ENCODE data around the gene ACTN3.

DNA sequence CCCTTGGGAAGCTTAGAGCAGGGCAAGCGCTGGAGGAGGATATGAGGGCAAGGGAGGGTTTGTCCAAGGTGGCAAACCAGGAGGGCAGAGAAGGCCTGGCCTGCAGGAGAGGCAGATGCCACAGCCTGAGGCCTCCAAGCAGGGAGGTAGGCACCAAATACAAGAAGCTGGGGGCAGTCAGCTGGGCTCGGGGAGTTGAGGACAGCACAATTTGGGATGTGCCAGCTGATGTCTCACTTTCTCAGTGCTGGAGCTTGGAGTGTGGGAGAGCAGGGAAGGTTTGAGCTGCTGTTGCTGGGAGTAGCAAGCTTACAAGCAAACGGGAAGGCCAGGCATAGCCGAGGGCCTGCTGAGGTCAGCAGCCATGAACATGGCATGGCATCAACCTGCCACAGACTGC, 4.8 kb upstream of the ACTN3 start:
- TF ChIP-seq, protein P1, sequence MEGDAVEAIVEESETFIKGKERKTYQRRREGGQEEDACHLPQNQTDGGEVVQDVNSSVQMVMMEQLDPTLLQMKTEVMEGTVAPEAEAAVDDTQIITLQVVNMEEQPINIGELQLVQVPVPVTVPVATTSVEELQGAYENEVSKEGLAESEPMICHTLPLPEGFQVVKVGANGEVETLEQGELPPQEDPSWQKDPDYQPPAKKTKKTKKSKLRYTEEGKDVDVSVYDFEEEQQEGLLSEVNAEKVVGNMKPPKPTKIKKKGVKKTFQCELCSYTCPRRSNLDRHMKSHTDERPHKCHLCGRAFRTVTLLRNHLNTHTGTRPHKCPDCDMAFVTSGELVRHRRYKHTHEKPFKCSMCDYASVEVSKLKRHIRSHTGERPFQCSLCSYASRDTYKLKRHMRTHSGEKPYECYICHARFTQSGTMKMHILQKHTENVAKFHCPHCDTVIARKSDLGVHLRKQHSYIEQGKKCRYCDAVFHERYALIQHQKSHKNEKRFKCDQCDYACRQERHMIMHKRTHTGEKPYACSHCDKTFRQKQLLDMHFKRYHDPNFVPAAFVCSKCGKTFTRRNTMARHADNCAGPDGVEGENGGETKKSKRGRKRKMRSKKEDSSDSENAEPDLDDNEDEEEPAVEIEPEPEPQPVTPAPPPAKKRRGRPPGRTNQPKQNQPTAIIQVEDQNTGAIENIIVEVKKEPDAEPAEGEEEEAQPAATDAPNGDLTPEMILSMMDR (conservative IDR thresholded peaks at IDR 0.05; ENCODE audit: low read depth, low read length) = no peak
- no peak for TF ChIP-seq EZH2 (IDR thresholded peaks at IDR 0.05; ENCODE audit: borderline replicate concordance, low read depth, low read length, poor library complexity, severe bottlenecking)
